HEK293 (cell line): ENCODE measurements around the gene KRTAP5-5.

ENCODE experiments used
- CTCF ChIA-PET: fragments of 350-600 bp; formaldehyde crosslinking; extraction: SDS; loops from one replicate; lab custom pipeline; 2021; ENCODE audit warnings: antibody characterized with exemption; lab: Yijun Ruan, JAX
- POLR2A ChIA-PET: fragments of 300-600 bp; formaldehyde crosslinking; extraction: SDS; loops from one replicate; lab custom pipeline; 2020; ENCODE audit warnings: antibody characterized with exemption, inconsistent platforms; lab: Yijun Ruan, JAX
- H3K27ac ChIP-seq: fragments of 200-500 bp; sonication (Bioruptor generic); 2 replicates; pipeline ENCODE4 v1.5.1; 2014; ENCODE audit warnings: low read depth, low read length, control low read depth, inconsistent platforms; ENCODE audit errors: extremely low read depth
- H3K36me3 ChIP-seq, 2 experiments: fragments of 200-500 bp in 1 of 2; sonication (Bioruptor generic) in 1 of 2; 1 replicate in 1 of 2; 2 replicates in 1 of 2; pipeline ENCODE4 v1.5.1; 2014 to 2017; ENCODE audit warnings: inconsistent platforms in 2 of 2, low read length in 2 of 2; ENCODE audit not compliant: control insufficient read depth in 2 of 2, insufficient read depth in 1 of 2
- H3K4me1 ChIP-seq: fragments of 200-500 bp; sonication (Bioruptor generic); 2 replicates; pipeline ENCODE4 v1.5.1; 2014; ENCODE audit warnings: mild to moderate bottlenecking, low read length, inconsistent platforms; ENCODE audit not compliant: control insufficient read depth, insufficient read depth
- H3K4me3 ChIP-seq: 2 replicates; pipeline ENCODE4 v1.5.1; 2011; ENCODE audit warnings: low read depth, mild to moderate bottlenecking, control low read depth, low read length, moderate library complexity
- H3K9me3 ChIP-seq: fragments of 200-500 bp; sonication (Bioruptor generic); 2 replicates; pipeline ENCODE4 v1.5.1; 2014; ENCODE audit warnings: low read depth, low read length, inconsistent platforms; ENCODE audit not compliant: control insufficient read depth, insufficient read depth
- ELK4 ChIP-seq: IDR thresholded peaks from 2 replicates; pipeline ENCODE4 v1.6.1; 2011; ENCODE audit warnings: mild to moderate bottlenecking, low read depth, low read length, borderline replicate concordance
- HOXD13 ChIP-seq: sonication (generic); formaldehyde crosslinking; IDR thresholded peaks from 2 replicates; pipeline ENCODE4 v1.8.0; 2022; ENCODE audit warnings: missing genetic modification reagents, borderline replicate concordance
- INSM2 ChIP-seq: fragments of 450-650 bp; formaldehyde crosslinking; IDR thresholded peaks from 2 replicates; pipeline ENCODE4 v1.5.1; 2016; ENCODE audit warnings: missing biosample characterization, missing genetic modification characterization
- KLF10 ChIP-seq: fragments of 450-650 bp; IDR thresholded peaks from 2 replicates; pipeline ENCODE4 v1.5.1; 2018; ENCODE audit warnings: missing biosample characterization, mild to moderate bottlenecking, missing genetic modification characterization
- OSR2 ChIP-seq: fragments of 450-650 bp; formaldehyde crosslinking; IDR thresholded peaks from 2 replicates; pipeline ENCODE4 v1.5.1; 2016; ENCODE audit warnings: missing biosample characterization, missing genetic modification characterization
- PBX3 ChIP-seq: sonication (generic); formaldehyde crosslinking; IDR thresholded peaks from 2 replicates; pipeline ENCODE4 v1.8.1; 2022; ENCODE audit warnings: mild to moderate bottlenecking, moderate library complexity, missing genetic modification reagents
- WT1 ChIP-seq: fragments of 450-650 bp; formaldehyde crosslinking; IDR thresholded peaks from 2 replicates; pipeline ENCODE4 v1.5.1; 2016; ENCODE audit warnings: missing biosample characterization, missing genetic modification characterization
- ZBTB8A ChIP-seq: fragments of 450-650 bp; formaldehyde crosslinking; IDR thresholded peaks from 2 replicates; pipeline ENCODE4 v1.5.1; 2016; ENCODE audit warnings: missing biosample characterization, missing genetic modification characterization
- ZNF140 ChIP-seq: fragments of 450-650 bp; formaldehyde crosslinking; IDR thresholded peaks from 2 replicates; pipeline ENCODE4 v1.5.1; 2016; ENCODE audit warnings: missing biosample characterization, missing genetic modification characterization
- ZNF175 ChIP-seq: fragments of 450-650 bp; formaldehyde crosslinking; IDR thresholded peaks from 2 replicates; pipeline ENCODE4 v1.5.1; 2016; ENCODE audit warnings: missing biosample characterization, missing genetic modification characterization
- ZNF311 ChIP-seq: fragments of 450-650 bp; formaldehyde crosslinking; IDR thresholded peaks from 2 replicates; pipeline ENCODE4 v1.5.1; 2017; ENCODE audit warnings: missing biosample characterization, missing genetic modification characterization, borderline replicate concordance
- ZNF366 ChIP-seq: fragments of 450-650 bp; formaldehyde crosslinking; conservative IDR thresholded peaks from 2 replicates; pipeline ENCODE4 v1.5.1; 2016; ENCODE audit warnings: missing biosample characterization, missing genetic modification characterization
- ZNF488 ChIP-seq: fragments of 450-650 bp; formaldehyde crosslinking; IDR thresholded peaks from 2 replicates; pipeline ENCODE4 v1.5.1; 2016; ENCODE audit warnings: missing biosample characterization, missing genetic modification characterization
- ZNF560 ChIP-seq: fragments of 450-650 bp; formaldehyde crosslinking; IDR thresholded peaks from 2 replicates; pipeline ENCODE4 v1.5.1; 2017; ENCODE audit warnings: missing biosample characterization, missing genetic modification characterization, borderline replicate concordance
- ZNF660 ChIP-seq: fragments of 450-650 bp; IDR thresholded peaks from 2 replicates; pipeline ENCODE4 v1.5.1; 2018; ENCODE audit warnings: missing biosample characterization, mild to moderate bottlenecking, missing genetic modification characterization
- ZNF670 ChIP-seq: fragments of 450-650 bp; formaldehyde crosslinking; IDR thresholded peaks from 2 replicates; pipeline ENCODE4 v1.5.1; 2016; ENCODE audit warnings: missing biosample characterization, missing genetic modification characterization, low read depth
- ZNF704 ChIP-seq: fragments of 450-650 bp; formaldehyde crosslinking; IDR thresholded peaks from 2 replicates; pipeline ENCODE4 v1.5.1; 2016; ENCODE audit warnings: missing biosample characterization, missing genetic modification characterization
- ZNF76 ChIP-seq: fragments of 450-650 bp; formaldehyde crosslinking; IDR thresholded peaks from 2 replicates; pipeline ENCODE4; 2016; ENCODE audit warnings: low read depth, missing biosample characterization, missing genetic modification characterization, borderline replicate concordance
- ZNF843 ChIP-seq: fragments of 450-650 bp; formaldehyde crosslinking; IDR thresholded peaks from 2 replicates; pipeline ENCODE4 v1.5.1; 2016; ENCODE audit warnings: missing biosample characterization, missing genetic modification characterization
- ZSCAN18 ChIP-seq: fragments of 450-650 bp; formaldehyde crosslinking; IDR thresholded peaks from 2 replicates; pipeline ENCODE4 v1.5.1; 2016; ENCODE audit warnings: missing biosample characterization, missing genetic modification characterization

KRTAP5-5 gene

GRCh38 chr11:1632053-1632714 is 2.6 kb downstream of the KRTAP5-5 start:
- no peaks in the 10 kb centered on the region for H3K9me3 ChIP-seq
- H3K4me1 ChIP-seq, result no peaks in the 10 kb centered on the region
- no peak overlapping the region for H3K4me3 ChIP-seq
- ChIA-PET POLR2A (interaction anchor here (0.7 kb wide), 1 partner anchor 900 kb away, joined by 3 read pairs; no protein-coding TSS in a partner anchor), CTCF (interaction anchor here (0.6 to 7.2 kb wide), 7 partner anchors 7 to 186 kb away, joined by 3 to 67 read pairs (median 4); no protein-coding TSS in a partner anchor)
- H3K36me3 ChIP-seq, result no peaks in the 10 kb centered on the region
- no peak overlapping the region for H3K27ac ChIP-seq
- TF ChIP-seq ZNF175 (tag by site-specific recombination) (no peak), PBX3 (CRISPR knock-in tag) (no peak), HOXD13 (CRISPR knock-in tag) (no peak), ZNF704 (tag by site-specific recombination) (no peak), ZNF311 (tag by site-specific recombination) (no peak), ZNF76 (no peak), KLF10 (tag by site-specific recombination) (no peak), ZSCAN18 (tag by site-specific recombination) (no peak), ELK4 (no peak), WT1 (tag by site-specific recombination) (no peak), ZNF488 (tag by site-specific recombination) (no peak), ZNF140 (tag by site-specific recombination) (no peak), ZNF670 (tag by site-specific recombination) (no peak), ZBTB8A (tag by site-specific recombination) (no peak), OSR2 (tag by site-specific recombination) (no peak), INSM2 (tag by site-specific recombination) (no peak)

GRCh38 chr11:1633864-1634263 is 4.3 kb downstream of the KRTAP5-5 start:
- no peaks in the 10 kb centered on the region for H3K36me3 ChIP-seq
- no peak overlapping the region for H3K27ac ChIP-seq
- no peaks in the 10 kb centered on the region for H3K4me1 ChIP-seq
- H3K9me3 ChIP-seq, result no peaks in the 10 kb centered on the region
- no peak overlapping the region for H3K4me3 ChIP-seq
- ChIA-PET POLR2A (no interaction called here), CTCF (interaction anchor here (0.6 to 2.2 kb wide), 6 partner anchors 17 to 199 kb away, joined by 4 to 10 read pairs (median 5); no protein-coding TSS in a partner anchor)
- no peak for TF ChIP-seq ZNF366 (tag by site-specific recombination)
- no peak for TF ChIP-seq ZNF560 (tag by site-specific recombination)
- no peak for TF ChIP-seq ZNF843 (tag by site-specific recombination)
- no peak for TF ChIP-seq ZNF660 (tag by site-specific recombination)
- TF ChIP-seq INSM2 (tag by site-specific recombination), result no peak
